Ascending aorta (tissue), 2 donors: ENCODE results near the gene HIVEP3. TPM values are rescaled to one million over a fixed set of nuclear protein-coding genes. Genes with fewer than 3 reads are reported as not detected.

ENCODE experiments used
- DNase-seq, 2 donors: peaks; one replicate each; pipeline ENCODE4 v3.0.0-alpha.2; 2019; ENCODE audit warnings: low spot score in 2 of 2
- H3K27ac ChIP-seq, 2 donors: fragments of 200-600 bp; sonication (generic); one replicate each; pipeline ENCODE4 v1.5.1; 2016 to 2017; ENCODE audit warnings: mild to moderate bottlenecking in 1 of 2
- H3K27me3 ChIP-seq: fragments of 200-600 bp; sonication (generic); one replicate; pipeline ENCODE4 v1.5.1; 2017
- H3K36me3 ChIP-seq, 2 donors: fragments of 200-600 bp; sonication (generic); one replicate each; pipeline ENCODE4 v1.5.1; 2016
- H3K4me1 ChIP-seq, 2 donors: fragments of 200-600 bp; sonication (generic); one replicate each; pipeline ENCODE4 v1.5.1; 2016 to 2017; ENCODE audit warnings: mild to moderate bottlenecking in 1 of 2
- H3K4me3 ChIP-seq, 2 donors: fragments of 200-600 bp; sonication (generic); one replicate each; pipeline ENCODE4 v1.5.1; 2016 to 2017; ENCODE audit warnings: mild to moderate bottlenecking in 1 of 2
- H3K9me3 ChIP-seq, 2 donors: fragments of 200-600 bp; sonication (generic); one replicate each; pipeline ENCODE4 v1.5.1; 2016
- CTCF ChIP-seq, 3 experiments: fragments of 200-600 bp in 2 of 3; fragments of 450-650 bp in 1 of 3; sonication (generic) in 2 of 3; IDR thresholded peaks; one replicate each; pipeline ENCODE4 v1.5.1; 2016 to 2019; ENCODE audit warnings: antibody characterized with exemption in 3 of 3, mild to moderate bottlenecking in 1 of 3, moderate library complexity in 1 of 3
- intact Hi-C: fragments of 100-400 bp; cut with DNase I; formaldehyde crosslinking; loops from one replicate; pipeline ENCODE4 v1.15.1; 2023
- total RNA-seq: library from RNA; depleted of rRNA; stranded (reverse); fragments of >200 nt; gene quantifications from one replicate; pipeline ENCODE4 v1.1.0, GENCODE V29; 2016

Gene HIVEP3
- total RNA-seq, 1 donor from 2014 or later: 0.32 TPM

GRCh38 chr1:41734201-41734970 lies 184.3 kb downstream of the HIVEP3 start:
- Histone ChIP-seq H3K9me3 (no peaks in the 10 kb centered on the region), H3K27ac (no peak overlapping the region), H3K27me3 (no peaks in the 10 kb centered on the region), H3K4me3 (no peak overlapping the region), H3K4me1 (no peaks in the 10 kb centered on the region), H3K36me3 (no peaks in the 10 kb centered on the region)
- no peak for DNase-seq
- intact Hi-C loops: no loop called here
- TF ChIP-seq CTCF (IDR thresholded peaks at IDR 0.05): no peak

DNA sequence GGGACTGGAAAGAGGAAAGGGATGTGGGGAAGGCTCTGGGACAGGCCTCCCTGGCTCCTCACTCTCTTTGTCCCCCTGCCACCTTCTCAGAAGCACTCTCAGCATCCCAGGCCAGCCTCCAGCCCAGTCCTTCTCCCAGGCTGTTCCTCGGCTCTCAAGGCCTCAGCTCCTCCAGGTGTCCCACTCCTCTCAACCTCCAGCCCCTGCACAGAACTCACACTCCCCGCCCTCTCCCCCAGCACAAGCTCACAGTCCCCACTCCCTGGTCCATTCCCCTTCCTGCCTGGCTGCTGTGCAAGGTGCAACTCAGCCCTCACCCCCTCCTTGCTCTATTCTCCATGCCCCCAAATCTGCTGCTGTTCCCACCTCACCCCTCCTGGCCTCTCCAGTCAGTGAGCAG lies 185.0 kb downstream of the HIVEP3 start:
- Histone ChIP-seq H3K27ac (no peak overlapping the region), H3K9me3 (no peaks in the 10 kb centered on the region), H3K27me3 (no peaks in the 10 kb centered on the region), H3K4me3 (no peak overlapping the region), H3K36me3 (no peaks in the 10 kb centered on the region), H3K4me1 (no peaks in the 10 kb centered on the region)
- TF ChIP-seq CTCF (IDR thresholded peaks at IDR 0.05): no peak
- intact Hi-C loops: no loop called here
- DNase-seq: no peak

DNA sequence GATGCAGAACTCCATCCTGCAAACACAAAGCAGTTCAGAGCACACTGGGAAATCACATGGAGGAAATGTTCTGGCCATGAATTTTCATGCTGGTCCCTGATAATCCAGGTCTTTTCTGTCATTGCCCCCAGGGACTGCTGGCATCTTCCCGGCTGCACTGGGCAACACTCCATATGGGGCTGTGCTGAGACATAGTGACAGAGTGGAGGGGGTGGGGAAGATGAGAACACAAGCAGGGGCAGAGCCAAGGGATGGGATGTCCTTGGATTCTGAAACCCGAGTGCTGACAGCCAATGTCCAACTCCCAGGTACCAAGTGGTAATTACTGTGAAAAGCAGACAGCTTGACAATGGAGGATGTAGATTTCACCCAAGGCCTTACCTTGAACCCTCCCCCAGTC lies 185.7 kb downstream of the HIVEP3 start:
- H3K36me3 ChIP-seq: no peaks in the 10 kb centered on the region
- no peak for DNase-seq
- intact Hi-C loops: no loop called here

GRCh38 chr1:41731516-41732030 lies 187.1 kb downstream of the HIVEP3 start:
- H3K4me3 ChIP-seq: no peak overlapping the region
- no peaks in the 10 kb centered on the region for H3K4me1 ChIP-seq
- no peak for TF ChIP-seq CTCF (IDR thresholded peaks at IDR 0.05)
- H3K9me3 ChIP-seq: no peaks in the 10 kb centered on the region
- intact Hi-C loops: no loop called here
- H3K27ac ChIP-seq: no peak overlapping the region
- H3K27me3 ChIP-seq: no peaks in the 10 kb centered on the region
- no peaks in the 10 kb centered on the region for H3K36me3 ChIP-seq
- DNase-seq: no peak

More for the DNA sequence above, 185.7 kb downstream of the HIVEP3 start:
- Histone ChIP-seq H3K4me3 (no peak overlapping the region), H3K4me1 (no peaks in the 10 kb centered on the region), H3K27me3 (no peaks in the 10 kb centered on the region), H3K9me3 (no peaks in the 10 kb centered on the region), H3K27ac (no peak overlapping the region)
- TF ChIP-seq CTCF (IDR thresholded peaks at IDR 0.05): no peak

- no peaks in the 10 kb centered on the region for H3K9me3 ChIP-seq
- no peak for TF ChIP-seq CTCF (IDR thresholded peaks at IDR 0.05)
- DNase-seq: no peak
- H3K4me3 ChIP-seq: no peak overlapping the region
- intact Hi-C loops: no loop called here
- H3K27ac ChIP-seq: no peak overlapping the region
- no peaks in the 10 kb centered on the region for H3K4me1 ChIP-seq
- no peaks in the 10 kb centered on the region for H3K36me3 ChIP-seq
- no peaks in the 10 kb centered on the region for H3K27me3 ChIP-seq
Observed at GRCh38 chr1:41730806-41731205, 187.9 kb downstream of the HIVEP3 start.
